ENCODE data around the gene USP34.

- no peak for TF ChIP-seq CTCF (conservative IDR thresholded peaks at IDR 0.05; ENCODE audit: low read depth in 2 of 2)
- TF ChIP-seq POLR2AphosphoS5 (IDR thresholded peaks at IDR 0.05; ENCODE audit: low read depth) = no peak
- TF ChIP-seq CREB1 (CRISPR knock-in tag; IDR thresholded peaks at IDR 0.05; ENCODE audit: low read depth) = no peak
Observed at GRCh38 chr2:61222567-61222966, 248.3 kb downstream of the USP34 start.
